Measurements from ENCODE around the gene NAALADL2. TPM values are rescaled to one million over a fixed set of nuclear protein-coding genes. Genes with fewer than 3 reads are reported as not detected.

The NAALADL2 gene
- total and polyA plus RNA-seq, 2 of the 13 experiments (the other 11 are each of a cell fraction or from before 2014, with no cell fraction given): 0.08 TPM; not detected in 1

GRCh38 chr3:175662815-175663214 is 803.7 kb downstream of the NAALADL2 start (continued):
- TF ChIP-seq EP300 (IDR thresholded peaks at IDR 0.05; ENCODE audit: low read depth in 2 of 2, low read length in 2 of 2) (no peak), EP300 (CRISPR knock-in tag; IDR thresholded peaks at IDR 0.05; ENCODE audit: borderline replicate concordance) (no peak)
- TF ChIP-seq, protein P1, sequence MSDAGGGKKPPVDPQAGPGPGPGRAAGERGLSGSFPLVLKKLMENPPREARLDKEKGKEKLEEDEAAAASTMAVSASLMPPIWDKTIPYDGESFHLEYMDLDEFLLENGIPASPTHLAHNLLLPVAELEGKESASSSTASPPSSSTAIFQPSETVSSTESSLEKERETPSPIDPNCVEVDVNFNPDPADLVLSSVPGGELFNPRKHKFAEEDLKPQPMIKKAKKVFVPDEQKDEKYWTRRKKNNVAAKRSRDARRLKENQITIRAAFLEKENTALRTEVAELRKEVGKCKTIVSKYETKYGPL (CRISPR knock-in tag; IDR thresholded peaks at IDR 0.05): no peak

- Histone ChIP-seq H3K4me2 (ENCODE audit: low read depth, low read length) (no peak overlapping the region), H4K20me1 (ENCODE audit: insufficient read depth, low read length) (no peaks in the 10 kb centered on the region), H3K27me3 (ENCODE audit: control insufficient read depth in 1 of 2, insufficient read depth in 2 of 2, low read length in 2 of 2) (no peaks in the 10 kb centered on the region), H3K79me2 (ENCODE audit: insufficient read depth, low read length) (no peaks in the 10 kb centered on the region), H3K9ac (ENCODE audit: insufficient read depth, low read depth, low read length) (no peak overlapping the region), H2AFZ (ENCODE audit: low read length) (no peak overlapping the region), H3K9me3 (ENCODE audit: low read length) (no peaks in the 10 kb centered on the region; the same call in none of the 2 replicates), H3K4me1 (ENCODE audit: insufficient read depth, low read length) (no peaks in the 10 kb centered on the region), H3K27ac (ENCODE audit: extremely low read length, insufficient read depth, low read length) (no peak overlapping the region), H3K4me3 (replicated peaks in 1 of 3; ENCODE audit: insufficient read depth in 1 of 3, low read depth in 2 of 3, low read length in 3 of 3) (no peak overlapping the region), H3K36me3 (replicated peaks in 1 of 2; ENCODE audit: control insufficient read depth in 1 of 2, insufficient read depth in 2 of 2, low read length in 2 of 2) (no peaks in the 10 kb centered on the region)
- WGBS (ENCODE audit: low lambda C conversion rate): 0% methylated on average over 1 of the region's 1 CpG
- DNase-seq (ENCODE audit: low spot score) (no peak), ATAC-seq (no peak), FAIRE-seq (no peak)
- CTCF ChIA-PET (ENCODE audit: low intra/inter-chr PET ratio, low total read pairs): no interaction called here
- POLR2A ChIA-PET: no interaction called here
- BruUV-seq (replicated peaks): no TSS peak
- in situ Hi-C loops (cut with HindIII; ENCODE audit: extremely low pct_ligation_motif_present, low pct_unique_long_range_greater_than_20kb): no loop called here
- intact Hi-C loops (cut with micrococcal nuclease; ENCODE audit: unreplicated experiment): no loop called here
- TF ChIP-seq SAFB2 (CRISPR knock-in tag; IDR thresholded peaks at IDR 0.05; ENCODE audit: borderline replicate concordance, low read depth) (no peak), NCOA1 (CRISPR knock-in tag; IDR thresholded peaks at IDR 0.05) (no peak), SIX4 (CRISPR knock-in tag; IDR thresholded peaks at IDR 0.05) (no peak), LCORL (IDR thresholded peaks at IDR 0.05) (no peak), LCORL (CRISPR knock-in tag; IDR thresholded peaks at IDR 0.05) (no peak), FOXA1 (IDR thresholded peaks at IDR 0.05) (no peak), FOXA1 (CRISPR knock-in tag; IDR thresholded peaks at IDR 0.05) (no peak), ZNF75D (CRISPR knock-in tag; IDR thresholded peaks at IDR 0.05; ENCODE audit: borderline replicate concordance) (no peak), ZNF354B (CRISPR knock-in tag; IDR thresholded peaks at IDR 0.05) (no peak), MAZ (IDR thresholded peaks at IDR 0.05; ENCODE audit: borderline replicate concordance, low read depth, low read length) (no peak), MAZ (CRISPR knock-in tag; IDR thresholded peaks at IDR 0.05; ENCODE audit: low read depth) (no peak), ZBTB37 (CRISPR knock-in tag; IDR thresholded peaks at IDR 0.05) (no peak), ZNF776 (CRISPR knock-in tag; IDR thresholded peaks at IDR 0.05) (no peak), ZNF326 (CRISPR knock-in tag; IDR thresholded peaks at IDR 0.05; ENCODE audit: borderline replicate concordance) (no peak), NAIF1 (CRISPR knock-in tag; IDR thresholded peaks at IDR 0.05; ENCODE audit: borderline replicate concordance) (no peak), RORA (CRISPR knock-in tag; IDR thresholded peaks at IDR 0.05) (no peak), DPF2 (CRISPR knock-in tag; IDR thresholded peaks at IDR 0.05; ENCODE audit: borderline replicate concordance, low read depth) (no peak), PAX8 (CRISPR knock-in tag; IDR thresholded peaks at IDR 0.05; ENCODE audit: borderline replicate concordance) (no peak)
- TF ChIP-seq, protein P2, sequence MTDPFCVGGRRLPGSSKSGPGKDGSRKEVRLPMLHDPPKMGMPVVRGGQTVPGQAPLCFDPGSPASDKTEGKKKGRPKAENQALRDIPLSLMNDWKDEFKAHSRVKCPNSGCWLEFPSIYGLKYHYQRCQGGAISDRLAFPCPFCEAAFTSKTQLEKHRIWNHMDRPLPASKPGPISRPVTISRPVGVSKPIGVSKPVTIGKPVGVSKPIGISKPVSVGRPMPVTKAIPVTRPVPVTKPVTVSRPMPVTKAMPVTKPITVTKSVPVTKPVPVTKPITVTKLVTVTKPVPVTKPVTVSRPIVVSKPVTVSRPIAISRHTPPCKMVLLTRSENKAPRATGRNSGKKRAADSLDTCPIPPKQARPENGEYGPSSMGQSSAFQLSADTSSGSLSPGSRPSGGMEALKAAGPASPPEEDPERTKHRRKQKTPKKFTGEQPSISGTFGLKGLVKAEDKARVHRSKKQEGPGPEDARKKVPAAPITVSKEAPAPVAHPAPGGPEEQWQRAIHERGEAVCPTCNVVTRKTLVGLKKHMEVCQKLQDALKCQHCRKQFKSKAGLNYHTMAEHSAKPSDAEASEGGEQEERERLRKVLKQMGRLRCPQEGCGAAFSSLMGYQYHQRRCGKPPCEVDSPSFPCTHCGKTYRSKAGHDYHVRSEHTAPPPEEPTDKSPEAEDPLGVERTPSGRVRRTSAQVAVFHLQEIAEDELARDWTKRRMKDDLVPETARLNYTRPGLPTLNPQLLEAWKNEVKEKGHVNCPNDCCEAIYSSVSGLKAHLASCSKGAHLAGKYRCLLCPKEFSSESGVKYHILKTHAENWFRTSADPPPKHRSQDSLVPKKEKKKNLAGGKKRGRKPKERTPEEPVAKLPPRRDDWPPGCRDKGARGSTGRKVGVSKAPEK (CRISPR knock-in tag; IDR thresholded peaks at IDR 0.05; ENCODE audit: borderline replicate concordance): no peak
Measured at GRCh38 chr3:175664911-175665310, 805.8 kb downstream of the NAALADL2 start.
